GM12878 (cell line): ENCODE results near the gene ZNF766. TPM values are rescaled to one million over a fixed set of nuclear protein-coding genes. Genes with fewer than 3 reads are reported as not detected.

Experiments
- ATAC-seq: fragments of 200-7000 bp; cut with Tn5 transposase; 3 replicates; pipeline ENCODE4 v1.9.1; 2020; ENCODE audit warnings: mild to moderate bottlenecking, moderate library complexity
- BruUV-seq: library from RNA; stranded (reverse); fragments of 400-500 nt; replicated peaks from 2 replicates; lab custom pipeline; 2021; lab: Mats Ljungman, UMichigan
- CTCF ChIA-PET: fragments of 300-600 bp; sonication (Branson Sonifier 250); formaldehyde crosslinking; extraction: SDS; loops from one replicate; lab custom pipeline; 2021; ENCODE audit warnings: inconsistent platforms; lab: Yijun Ruan, JAX
- POLR2A ChIA-PET: fragments of 350-600 bp; formaldehyde crosslinking; extraction: SDS; loops from one replicate; lab custom pipeline; 2021; ENCODE audit warnings: inconsistent platforms; lab: Charles Lee
- RAD21 ChIA-PET: fragments of 300-600 bp; sonication (Branson Sonifier 250); formaldehyde crosslinking; loops from one replicate; lab custom pipeline; 2023; ENCODE audit warnings: antibody characterized with exemption; ENCODE audit not compliant: unreplicated experiment; lab: Charles Lee
- SMC1A ChIA-PET: fragments of 300-600 bp; sonication (Branson Sonifier 250); formaldehyde crosslinking; loops from one replicate; lab custom pipeline; 2023; ENCODE audit not compliant: unreplicated experiment, uncharacterized antibody; lab: Charles Lee
- DNase-seq: peaks from one replicate; pipeline ENCODE4 v3.0.0-alpha.2; 2011; ENCODE audit warnings: low read depth, low spot score
- FAIRE-seq: peaks from 3 replicates; lab custom pipeline; 2011; peaks lifted over from hg19 to GRCh38; lab: Jason Lieb, UNC
- H2AFZ ChIP-seq: 2 replicates; pipeline ENCODE4 v1.6.0; 2011; ENCODE audit warnings: low read depth, low read length, control low read depth; ENCODE audit not compliant: control insufficient read depth
- H3K27ac ChIP-seq: 2 replicates; pipeline ENCODE4 v1.5.1; 2011; ENCODE audit warnings: control low read depth; ENCODE audit not compliant: control insufficient read depth, insufficient read depth
- H3K27me3 ChIP-seq, 2 experiments: replicated peaks in 1 of 2; 2 replicates each; pipeline versions ENCODE4 v1.6.0 to v1.6.1; 2011; ENCODE audit warnings: low read length in 1 of 2; ENCODE audit not compliant: control insufficient read depth in 2 of 2, insufficient read depth in 2 of 2
- H3K36me3 ChIP-seq, 2 experiments: 2 replicates each; pipeline ENCODE4 v1.5.1; 2011; ENCODE audit warnings: low read length in 1 of 2; ENCODE audit not compliant: control insufficient read depth in 2 of 2, insufficient read depth in 2 of 2
- H3K4me1 ChIP-seq: 2 replicates; pipeline ENCODE4 v1.6.1; 2011; ENCODE audit warnings: mild to moderate bottlenecking, low read length, moderate library complexity, mixed read lengths; ENCODE audit not compliant: control insufficient read depth, insufficient read depth
- H3K4me2 ChIP-seq: 2 replicates; pipeline ENCODE4 v1.6.0; 2011; ENCODE audit warnings: control low read depth; ENCODE audit not compliant: control insufficient read depth, insufficient read depth
- H3K4me3 ChIP-seq: fragments of 200-600 bp; sonication (generic); 2 replicates; pipeline ENCODE4 v1.5.1; 2016
- H3K79me2 ChIP-seq: 2 replicates; pipeline ENCODE4 v1.6.0; 2011; ENCODE audit warnings: low read length; ENCODE audit not compliant: control insufficient read depth, insufficient read depth
- H3K9ac ChIP-seq: 2 replicates; pipeline ENCODE4 v1.8.0; 2011; ENCODE audit warnings: low read length, control low read depth, mixed read lengths; ENCODE audit not compliant: control insufficient read depth, insufficient read depth
- H3K9me3 ChIP-seq: replicated peaks from 3 replicates; pipeline ENCODE4 v1.5.1; 2011; ENCODE audit warnings: mild to moderate bottlenecking, low read length; ENCODE audit not compliant: control insufficient read depth, insufficient read depth
- H4K20me1 ChIP-seq: 2 replicates; pipeline ENCODE4 v1.6.0; 2011; ENCODE audit not compliant: control insufficient read depth, insufficient read depth
- ATF7 ChIP-seq: fragments of 450-650 bp; IDR thresholded peaks from 2 replicates; pipeline ENCODE4 v1.6.1; 2016; ENCODE audit warnings: low read depth, mild to moderate bottlenecking
- CBX3 ChIP-seq: fragments of 200-600 bp; sonication (generic); IDR thresholded peaks from 2 replicates; pipeline ENCODE4 v1.6.1; 2016; ENCODE audit warnings: low read depth, borderline replicate concordance
- ELK1 ChIP-seq: IDR thresholded peaks from 2 replicates; pipeline ENCODE4 v1.6.1; 2012; ENCODE audit warnings: low read depth, low read length, improper control_type of control experiment
- IKZF2 ChIP-seq, 2 experiments: fragments of 450-650 bp; IDR thresholded peaks; 2 replicates each; pipeline ENCODE4 v1.6.1; 2017; ENCODE audit warnings: mild to moderate bottlenecking in 2 of 2, moderate library complexity in 2 of 2
- MEF2A ChIP-seq: IDR thresholded peaks from 2 replicates; pipeline ENCODE4 v1.6.1; 2011; ENCODE audit warnings: low read depth, mild to moderate bottlenecking, low read length, moderate library complexity; ENCODE audit not compliant: insufficient read depth
- MYB ChIP-seq: fragments of 150-350 bp; IDR thresholded peaks from 2 replicates; pipeline ENCODE4 v1.6.1; 2014; ENCODE audit warnings: mild to moderate bottlenecking, low read depth, low read length, borderline replicate concordance
- RELA ChIP-seq: fragments of 450-650 bp; IDR thresholded peaks from 2 replicates; pipeline ENCODE4 v1.8.0; 2014; ENCODE audit warnings: borderline replicate concordance; ENCODE audit not compliant: partially characterized antibody
- RUNX3 ChIP-seq: IDR thresholded peaks from 2 replicates; pipeline ENCODE4 v1.6.1; 2012; ENCODE audit warnings: low read length, inconsistent platforms
- STAT3 ChIP-seq: IDR thresholded peaks from 2 replicates; pipeline ENCODE4 v1.6.1; 2011; ENCODE audit warnings: low read depth, low read length, improper control_type of control experiment
- WGBS: methylation state at CpG from one replicate; pipeline ENCODE4 v1.1.6; 2016; ENCODE audit warnings: low lambda C conversion rate; ENCODE audit not compliant: insufficient replicate concordance, insufficient coverage; ENCODE audit errors: missing lambda C conversion rate; 5-methylcytosine and 5-hydroxymethylcytosine counted together
- in situ Hi-C: fragments of 300-500 bp; cut with MboI; formaldehyde crosslinking; loops from 9 replicates; pipeline ENCODE4 v1.14.3; 2018; ENCODE audit warnings: mixed read lengths
- intact Hi-C: fragments of 100-400 bp; cut with micrococcal nuclease; formaldehyde crosslinking; loops from one replicate; pipeline ENCODE4 v1.14.2; 2022; ENCODE audit not compliant: unreplicated experiment
- polyA plus RNA-seq, 11 experiments: library from polyadenylated mRNA; depleted of rRNA in 4 of 11; unstranded in 6 of 11; stranded (reverse) in 5 of 11; fragments of >200 nt; fragmentation: Nextera tagmentation in 4 of 11; fragmentation: Illumina TruSeq in 1 of 11; extraction: Ambion mirVana in 4 of 11; extraction: Trizol in 1 of 11; gene quantifications; 1 replicate in 1 of 11; 2 replicates in 10 of 11; pipeline versions ENCODE4 v1.2.1 to v1.2.3, GENCODE V29; 2011 to 2016; ENCODE audit warnings: inconsistent platforms in 2 of 11, missing spikeins in 2 of 11, low read depth in 1 of 11
- total RNA-seq, 4 experiments: library from RNA; depleted of rRNA in 3 of 4; stranded (reverse); fragments of >200 nt in 3 of 4; fragmentation: Illumina TruSeq in 1 of 4; extraction: Trizol in 1 of 4; gene quantifications; 2 replicates each; pipeline versions ENCODE4 v1.2.1 to v1.2.3, GENCODE V29; 2013 to 2021
- TF ChIP-seq, protein P1 (sequence below): fragments of 450-650 bp; conservative IDR thresholded peaks from 2 replicates; pipeline ENCODE4 v1.6.1; 2017; ENCODE audit warnings: mild to moderate bottlenecking, moderate library complexity

Gene ZNF766
- total and polyA plus RNA-seq, 10 of the 15 experiments (the other 5 are each of a cell fraction or from before 2014, with no cell fraction given) = 7.2 to 20.0 (median 16.4) TPM

DNA sequence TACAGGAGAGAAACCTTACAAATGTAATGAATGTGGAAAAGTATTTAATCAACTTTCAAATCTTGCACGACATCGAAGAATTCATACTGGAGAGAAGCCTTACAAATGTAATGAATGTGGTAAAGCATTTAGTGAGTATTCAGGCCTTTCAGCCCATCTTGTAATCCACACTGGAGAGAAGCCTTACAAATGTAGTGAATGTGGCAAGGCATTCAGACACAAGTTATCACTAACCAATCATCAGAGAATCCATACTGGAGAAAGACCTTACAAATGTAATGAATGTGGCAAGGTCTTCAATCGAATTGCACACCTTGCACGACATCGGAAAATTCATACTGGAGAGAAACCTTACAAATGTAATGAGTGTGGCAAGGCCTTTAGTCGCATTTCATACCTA, 53.0 kb downstream of the ZNF766 start (continued):
- TF ChIP-seq, protein P1, sequence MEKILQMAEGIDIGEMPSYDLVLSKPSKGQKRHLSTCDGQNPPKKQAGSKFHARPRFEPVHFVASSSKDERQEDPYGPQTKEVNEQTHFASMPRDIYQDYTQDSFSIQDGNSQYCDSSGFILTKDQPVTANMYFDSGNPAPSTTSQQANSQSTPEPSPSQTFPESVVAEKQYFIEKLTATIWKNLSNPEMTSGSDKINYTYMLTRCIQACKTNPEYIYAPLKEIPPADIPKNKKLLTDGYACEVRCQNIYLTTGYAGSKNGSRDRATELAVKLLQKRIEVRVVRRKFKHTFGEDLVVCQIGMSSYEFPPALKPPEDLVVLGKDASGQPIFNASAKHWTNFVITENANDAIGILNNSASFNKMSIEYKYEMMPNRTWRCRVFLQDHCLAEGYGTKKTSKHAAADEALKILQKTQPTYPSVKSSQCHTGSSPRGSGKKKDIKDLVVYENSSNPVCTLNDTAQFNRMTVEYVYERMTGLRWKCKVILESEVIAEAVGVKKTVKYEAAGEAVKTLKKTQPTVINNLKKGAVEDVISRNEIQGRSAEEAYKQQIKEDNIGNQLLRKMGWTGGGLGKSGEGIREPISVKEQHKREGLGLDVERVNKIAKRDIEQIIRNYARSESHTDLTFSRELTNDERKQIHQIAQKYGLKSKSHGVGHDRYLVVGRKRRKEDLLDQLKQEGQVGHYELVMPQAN = no peak
- no peak for TF ChIP-seq MYB
- no peak for TF ChIP-seq MEF2A
- TF ChIP-seq STAT3 = no peak
- no peak for TF ChIP-seq ATF7
- TF ChIP-seq ELK1 = no peak
- no peak for TF ChIP-seq RELA
- TF ChIP-seq IKZF2 (IDR thresholded peaks at IDR 0.05) = no peak

GRCh38 chr19:52331757-52332156, 62.4 kb downstream of the ZNF766 start:
- H3K27me3 ChIP-seq = no peaks in the 10 kb centered on the region
- RAD21 ChIA-PET = no interaction called here
- no peak overlapping the region for H3K9ac ChIP-seq
- H3K4me3 ChIP-seq = no peak overlapping the region
- TF ChIP-seq CBX3 (0 out of 2 replicates have a peak, but pooled peaks have one; percentile 77), RUNX3 (no peak)
- TF ChIP-seq, all 136 proteins: peak for 1
- ChIA-PET CTCF (no interaction called here), SMC1A (no interaction called here), POLR2A (no interaction called here)
- Histone ChIP-seq H3K4me1 (no peaks in the 10 kb centered on the region), H4K20me1 (no peaks in the 10 kb centered on the region), H3K36me3 (no peaks in the 10 kb centered on the region), H3K9me3 (peaks cover 14% of the 10 kb centered on the region), H3K4me2 (no peak overlapping the region), H3K27ac (no peak overlapping the region), H3K79me2 (no peaks in the 10 kb centered on the region), H2AFZ (no peak overlapping the region)
- no TSS peak for BruUV-seq
- no peak for DNase-seq
- FAIRE-seq = no peak
- in situ Hi-C loops = no loop called here
- no peak for ATAC-seq
- intact Hi-C loops = no loop called here
- 69% methylated on average over 10 of the region's 10 CpGs for WGBS
